ENCODE data around the gene IFITM5.
"Not testable (repeated sequence)": the region's sequence is repeated elsewhere in the genome, so short reads cannot be mapped to it uniquely, and the experiment has no call there.

GRCh38 chr11:318405-319120 lies 19.2 kb upstream of the IFITM5 start:
- not testable (repeated sequence) for TF ChIP-seq CTCF, POLR2A (IDR thresholded peaks at IDR 0.05)
